HPDE6-E6E7 (cell line): ENCODE results near the gene MAP4K4.

Experiments used
- DNase-seq: peaks from one replicate; pipeline ENCODE4 v3.0.0; 2011; ENCODE audit warnings: missing footprints; ENCODE audit errors: extremely low spot score

MAP4K4 gene

GRCh38 chr2:101692766-101693165 lies 4.7 kb upstream of the MAP4K4 start:
- DNase-seq: no peak

- no peak for DNase-seq
Measured at GRCh38 chr2:101693991-101694588, 3.4 kb upstream of the MAP4K4 start.

DNA sequence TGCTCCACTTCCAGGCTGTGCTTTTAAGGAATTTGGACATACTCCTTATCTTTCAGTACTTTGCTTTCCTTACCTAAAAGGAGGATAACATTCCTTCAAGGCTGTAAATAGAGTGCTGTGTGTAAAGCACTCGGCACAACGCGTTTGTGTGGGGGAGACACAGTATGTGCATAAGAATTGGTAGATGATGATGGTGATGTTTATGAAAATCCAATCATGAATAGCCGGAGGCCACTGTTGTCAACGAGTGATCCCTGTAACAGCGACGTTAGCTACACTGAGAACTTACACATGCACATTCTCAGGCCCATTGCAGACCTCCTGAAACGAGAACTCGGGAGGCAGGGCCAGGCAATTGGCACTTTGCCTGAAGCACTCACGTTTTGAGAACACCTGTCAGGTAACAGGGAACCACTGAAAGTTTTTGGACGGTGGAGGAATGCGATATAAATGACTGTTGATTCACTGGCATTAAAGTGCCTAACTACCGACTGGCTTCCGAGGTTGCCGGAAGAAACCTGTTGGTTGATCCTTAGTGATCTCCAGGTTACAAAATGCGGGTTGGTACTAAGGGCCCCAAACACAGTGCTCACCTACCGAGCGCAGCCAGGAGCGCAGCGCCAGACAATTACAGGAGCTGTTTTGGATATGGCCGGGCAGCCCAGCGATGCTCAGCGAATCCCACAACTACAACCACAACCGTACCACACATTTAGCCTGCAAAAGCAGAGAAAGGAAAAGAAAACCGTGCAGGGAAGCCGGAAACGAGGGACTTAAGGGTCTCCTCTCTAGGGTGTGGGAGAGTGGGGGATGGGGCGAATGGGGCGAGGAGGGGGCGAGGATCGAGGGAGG lies 1.0 kb upstream of the MAP4K4 start:
- DNase-seq: no peak

GRCh38 chr2:101698014-101698843 lies 722 bp downstream of the MAP4K4 start:
- DNase-seq: no peak

- no peak for DNase-seq
Measured at GRCh38 chr2:101698844-101699754, 1.6 kb downstream of the MAP4K4 start.

DNA sequence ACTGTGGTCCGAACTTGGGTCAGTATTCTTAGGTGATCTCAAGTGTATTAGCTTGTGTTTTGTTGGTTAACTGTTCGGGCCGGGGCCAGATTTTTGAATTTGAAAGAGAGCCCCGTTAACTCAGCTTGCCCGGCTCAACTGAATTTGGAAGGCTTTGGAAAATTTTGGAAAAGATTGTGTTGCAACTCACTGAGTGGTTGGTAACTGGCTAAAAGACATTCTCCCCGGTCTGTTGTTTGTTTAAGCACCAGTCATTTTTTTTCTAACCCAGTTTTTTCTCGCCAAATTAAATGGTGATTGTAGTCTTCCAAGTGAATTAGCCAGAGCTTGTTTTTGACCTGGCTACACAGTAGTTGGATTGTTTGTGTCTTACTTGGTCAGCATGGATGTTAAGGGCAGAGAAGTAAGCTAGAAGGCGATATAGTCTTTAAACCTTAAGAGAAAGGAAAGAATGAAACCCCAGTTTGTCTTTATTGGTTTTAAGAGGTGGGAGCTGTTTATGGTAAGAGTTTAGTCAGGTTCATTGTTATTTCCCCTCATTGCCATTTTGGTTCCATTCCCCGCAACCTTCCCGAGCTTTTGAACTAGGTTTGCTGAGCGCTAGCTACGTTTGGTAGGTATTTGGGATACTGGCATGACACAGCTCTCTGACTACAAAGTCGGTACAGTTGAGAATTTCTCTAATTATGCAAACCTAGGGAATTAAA lies 2.4 kb downstream of the MAP4K4 start:
- no peak for DNase-seq

DNA sequence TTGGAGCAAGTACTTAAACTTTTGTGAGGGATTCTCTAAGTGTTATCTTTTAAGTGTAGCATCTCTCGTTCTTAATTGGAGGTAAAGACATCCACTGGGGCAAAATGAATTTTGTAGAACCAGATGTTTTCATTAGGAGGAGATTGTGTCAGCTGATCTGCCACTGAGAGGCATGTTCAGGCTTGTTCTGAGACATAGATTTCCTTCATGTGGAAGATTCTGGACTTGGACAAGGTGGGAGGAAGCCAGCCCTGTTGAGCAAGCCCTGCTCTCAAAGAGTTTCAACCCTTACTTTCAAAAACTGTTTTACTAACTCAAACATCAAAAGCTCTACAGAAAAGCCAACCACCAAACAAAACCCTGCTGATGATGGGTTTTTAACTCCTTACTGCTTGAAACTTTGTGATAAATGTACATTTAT lies 6.5 kb downstream of the MAP4K4 start:
- no peak for DNase-seq

GRCh38 chr2:101704816-101705578 lies 7.5 kb downstream of the MAP4K4 start:
- no peak for DNase-seq

- DNase-seq: no peak
Measured at GRCh38 chr2:101706121-101706818, 8.8 kb downstream of the MAP4K4 start.

DNA sequence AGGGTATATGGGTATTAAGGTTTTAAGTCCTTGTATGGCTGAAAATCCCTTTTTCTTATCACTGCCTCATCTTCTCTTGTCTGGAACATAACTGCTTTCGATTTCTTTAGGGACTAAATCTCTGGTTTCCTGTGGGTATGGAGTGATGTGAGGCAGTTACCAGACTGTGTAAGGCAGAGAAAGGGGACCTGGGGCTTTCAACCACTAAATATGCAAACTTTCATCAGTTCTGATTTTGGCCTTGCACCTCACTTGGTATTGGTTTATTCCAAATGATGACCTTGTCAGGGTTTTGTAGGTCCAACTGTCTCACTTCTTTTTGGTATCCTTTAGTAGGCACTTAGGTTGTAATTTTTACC lies 9.3 kb downstream of the MAP4K4 start:
- DNase-seq: no peak

- no peak for DNase-seq
Measured at GRCh38 chr2:101710036-101710435, 12.5 kb downstream of the MAP4K4 start.

- DNase-seq: no peak
Measured at GRCh38 chr2:101710471-101711318, 13.2 kb downstream of the MAP4K4 start.

DNA sequence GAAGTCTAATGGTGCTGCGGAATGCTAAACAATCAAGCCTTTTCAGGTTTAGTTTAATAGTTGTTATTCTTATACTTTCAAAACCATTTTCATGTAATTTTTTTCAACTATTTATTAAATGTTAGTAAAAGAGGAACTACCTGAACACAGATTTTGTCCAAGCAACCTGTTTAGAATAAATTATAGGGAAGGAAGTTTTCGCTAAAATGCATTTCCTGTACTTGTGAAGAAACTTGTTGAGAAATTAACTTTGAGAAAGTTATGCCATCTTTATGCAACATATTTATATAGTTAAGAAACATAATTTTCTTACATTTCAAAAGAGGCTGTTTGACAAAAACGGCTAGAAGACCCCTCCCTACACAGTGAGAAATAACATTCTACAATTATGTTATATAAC lies 16.6 kb downstream of the MAP4K4 start:
- no peak for DNase-seq

- no peak for DNase-seq
Measured at GRCh38 chr2:101717071-101717845, 19.8 kb downstream of the MAP4K4 start.

GRCh38 chr2:101718479-101718878 lies 21.0 kb downstream of the MAP4K4 start:
- no peak for DNase-seq

- DNase-seq: no peak
Measured at GRCh38 chr2:101718993-101719571, 21.6 kb downstream of the MAP4K4 start.

- no peak for DNase-seq
Measured at GRCh38 chr2:101720732-101721131, 23.2 kb downstream of the MAP4K4 start.
